OCI-M2 (cell line): ENCODE data around the gene PHLDA2.

Experiments
- DNase-seq: peaks from one replicate; lab custom pipeline; 2025; ENCODE audit not compliant: unreplicated experiment; lab: John Stamatoyannopoulos, UW

The PHLDA2 gene

DNA sequence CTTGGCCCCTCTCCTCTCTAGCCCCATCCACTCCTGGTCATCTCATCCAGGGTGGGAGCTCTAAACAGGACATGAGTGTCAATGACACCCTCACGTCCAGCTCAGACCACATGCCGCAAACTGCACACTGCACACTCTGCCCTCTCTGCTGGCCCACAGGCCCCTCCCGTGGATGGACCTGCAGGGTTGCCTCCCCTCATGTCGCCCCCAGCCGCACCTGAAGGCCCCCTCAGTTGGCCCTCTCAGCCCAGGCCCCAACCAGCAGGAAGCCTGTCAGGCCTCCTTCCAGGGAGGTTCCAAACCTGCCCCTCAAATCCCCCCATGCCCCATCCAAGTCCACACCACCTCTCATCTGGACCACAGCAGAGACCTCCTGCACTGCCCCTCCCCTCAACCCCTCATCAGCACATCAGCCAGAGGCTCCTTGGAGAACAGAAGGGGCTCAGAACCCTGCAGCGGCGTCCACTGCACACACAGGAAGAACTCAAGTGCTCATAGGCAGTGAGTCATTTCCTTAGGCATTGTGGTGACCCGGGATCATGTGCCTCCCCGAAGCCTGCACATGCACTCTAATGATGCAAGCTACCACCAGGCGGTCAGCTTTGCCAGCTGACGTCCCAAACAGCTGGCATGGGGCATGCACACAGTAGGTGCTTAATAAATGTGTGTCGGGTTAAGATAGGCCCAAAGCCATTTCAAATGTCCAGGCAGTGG lies 30.7 kb downstream of the PHLDA2 start:
- no peak for DNase-seq

DNA sequence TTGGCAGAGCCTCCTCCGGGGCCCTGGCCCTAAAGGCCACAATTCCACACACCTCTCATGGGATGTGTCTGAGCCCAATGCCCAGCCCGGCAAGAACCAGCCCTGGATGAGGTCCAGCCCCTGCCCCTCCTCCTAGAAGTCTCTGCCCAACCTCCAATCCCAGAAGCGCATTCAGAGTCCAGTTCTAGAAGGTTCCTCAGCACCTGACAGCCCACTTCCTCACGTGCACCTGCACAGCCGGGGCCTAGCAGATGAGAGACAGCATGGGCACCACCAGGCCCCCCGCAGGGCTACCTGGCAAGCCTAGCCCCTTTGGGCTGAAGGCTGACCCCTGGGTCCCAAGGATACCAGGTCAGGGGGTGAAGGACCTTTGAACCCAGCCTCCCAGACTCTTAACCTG lies 32.2 kb downstream of the PHLDA2 start:
- DNase-seq = no peak

DNA sequence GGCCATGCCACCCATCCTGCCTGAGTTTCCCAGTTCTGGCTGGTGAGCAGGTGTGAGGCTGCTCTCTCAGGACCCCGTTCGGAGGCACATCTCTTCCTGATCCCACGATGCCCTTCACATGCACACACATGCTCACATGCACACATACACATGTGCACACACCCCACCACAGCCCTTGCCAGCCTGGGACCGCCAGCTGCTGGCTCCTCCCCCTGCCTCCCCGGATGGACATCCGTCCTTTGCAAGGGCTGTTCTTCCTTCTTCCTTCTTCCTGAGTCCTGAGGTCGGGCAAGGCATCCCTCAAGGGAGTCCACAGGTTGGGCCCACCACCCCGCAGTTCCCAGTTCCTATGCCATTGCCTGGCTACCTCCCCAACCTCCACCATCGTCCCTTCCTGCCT lies 33.2 kb downstream of the PHLDA2 start:
- DNase-seq = no peak

DNA sequence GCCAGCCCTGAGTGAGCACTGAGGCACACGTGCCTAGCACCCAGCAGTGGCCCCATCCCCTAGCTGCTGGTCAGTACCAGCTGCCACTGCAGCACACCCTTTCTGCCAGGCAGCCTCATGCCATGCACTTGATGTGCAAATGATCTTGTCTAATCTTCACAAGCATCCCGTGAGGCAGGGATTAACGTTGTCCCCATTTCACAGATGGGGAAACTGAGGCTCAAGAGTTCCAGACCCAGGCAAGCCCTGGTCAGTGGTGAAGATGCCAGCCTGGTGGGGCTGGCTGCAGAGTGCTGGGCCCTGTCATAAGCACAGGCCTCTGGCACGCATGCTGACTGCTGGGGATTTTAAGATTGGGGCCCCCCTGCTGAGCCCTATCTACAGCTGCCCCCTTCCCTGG lies 35.3 kb downstream of the PHLDA2 start:
- DNase-seq = no peak

DNA sequence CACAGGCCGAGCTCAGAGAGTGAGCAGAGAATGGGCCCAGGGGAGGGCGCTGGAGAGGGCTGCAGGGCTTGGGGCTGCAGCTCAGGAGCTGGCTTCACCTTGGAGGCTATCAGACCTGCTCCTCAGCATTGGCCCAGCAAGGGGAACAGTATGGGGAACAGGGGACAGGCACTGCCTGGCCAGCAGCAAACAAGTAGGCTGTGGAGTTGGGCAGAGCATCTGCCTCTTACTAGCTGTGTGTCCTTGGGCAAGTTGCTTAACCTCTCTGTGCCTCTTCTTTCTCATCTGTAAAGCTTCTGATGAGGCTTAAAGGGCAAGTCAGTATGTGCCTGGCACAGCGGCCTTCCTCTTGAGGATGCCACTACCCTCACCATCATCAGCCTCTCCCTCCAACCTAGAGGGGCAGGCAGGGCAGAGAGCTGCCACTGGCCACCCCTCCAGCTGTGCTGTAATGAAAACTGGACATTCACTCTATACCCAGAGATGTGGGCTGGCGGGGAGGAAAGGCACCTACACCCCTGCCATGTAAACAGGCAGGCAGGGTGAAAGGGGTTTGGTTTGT lies 36.2 kb downstream of the PHLDA2 start:
- no peak for DNase-seq

DNA sequence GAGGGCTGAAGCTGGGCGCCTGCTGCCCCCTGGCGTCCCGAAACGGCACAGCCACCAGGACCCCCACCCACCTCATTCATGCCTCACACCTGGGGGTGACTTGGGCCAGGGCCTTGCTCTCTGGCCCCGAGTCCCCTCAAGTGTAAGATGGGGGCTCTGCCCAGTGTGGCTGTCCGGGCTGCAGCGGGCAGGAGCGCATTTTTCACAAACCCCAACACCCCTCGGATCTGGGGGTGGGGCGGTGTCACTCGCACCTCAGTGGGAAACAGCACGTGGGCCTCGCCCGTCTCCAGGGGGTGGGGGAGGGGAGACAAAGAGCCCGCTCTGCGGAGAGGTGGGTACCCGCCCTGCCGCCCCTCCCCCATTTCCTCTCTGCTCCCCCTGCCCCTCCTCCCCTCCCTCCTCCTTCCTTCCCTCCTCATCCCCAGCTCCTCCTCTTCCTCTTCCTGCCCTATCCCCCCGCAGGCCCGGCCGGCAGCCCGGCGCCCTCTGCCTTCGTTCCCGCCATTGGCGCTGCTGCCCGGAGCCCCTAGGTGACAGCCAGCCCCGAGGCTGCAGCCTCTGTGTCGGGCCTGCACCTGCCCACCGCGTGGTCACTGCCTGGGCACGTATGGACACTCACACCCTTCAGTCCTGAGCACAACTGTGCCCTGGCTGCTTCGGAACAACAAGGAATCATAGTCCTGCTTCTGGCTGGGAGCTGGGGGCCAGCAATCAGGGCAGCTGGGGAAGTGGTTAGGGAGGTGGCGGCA lies 36.8 kb downstream of the PHLDA2 start:
- peak; percentile 33 for DNase-seq

DNA sequence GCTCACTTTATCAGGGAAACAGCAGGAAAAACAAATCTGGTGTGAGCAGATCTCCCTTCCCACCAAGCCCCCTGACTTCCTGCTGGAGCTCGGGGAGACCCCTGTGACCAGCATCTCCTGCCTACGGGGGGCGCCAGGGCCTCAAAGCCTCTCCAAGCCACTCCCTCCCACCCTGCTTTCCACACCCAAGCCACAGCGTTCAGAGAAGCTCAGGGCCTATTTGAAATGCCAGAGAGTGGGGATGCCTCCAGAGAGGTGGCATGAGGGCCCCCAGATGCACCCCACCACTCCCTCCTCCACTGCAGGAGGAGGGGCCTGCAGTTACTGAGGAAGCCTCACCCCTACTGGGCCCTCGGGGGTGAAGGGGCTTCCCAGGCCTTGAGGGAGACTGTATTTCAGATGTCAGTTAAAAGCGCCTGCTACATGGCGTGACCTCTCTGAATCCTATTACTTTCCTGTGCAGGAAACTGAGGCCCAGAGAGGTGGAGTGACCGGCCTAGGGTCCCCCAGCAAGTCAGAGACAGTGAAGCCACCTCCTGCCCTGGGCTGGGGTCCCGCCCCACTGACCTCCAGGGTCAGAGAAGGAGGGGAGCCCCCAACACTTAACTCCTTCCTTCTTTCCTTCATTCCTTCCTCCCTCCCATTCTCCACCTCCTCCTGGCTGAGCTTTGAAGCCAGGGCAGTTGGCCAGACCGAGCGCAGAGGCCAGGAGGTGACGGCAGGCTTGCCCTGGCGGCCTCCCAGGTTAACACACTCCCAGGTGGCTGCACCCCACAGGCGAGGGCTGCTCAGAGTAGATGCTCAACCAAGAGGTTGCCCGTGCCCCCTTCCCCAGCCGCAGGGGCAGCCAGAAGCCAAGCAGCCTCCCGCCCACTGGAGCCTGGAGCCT lies 37.6 kb downstream of the PHLDA2 start:
- DNase-seq = no peak

DNA sequence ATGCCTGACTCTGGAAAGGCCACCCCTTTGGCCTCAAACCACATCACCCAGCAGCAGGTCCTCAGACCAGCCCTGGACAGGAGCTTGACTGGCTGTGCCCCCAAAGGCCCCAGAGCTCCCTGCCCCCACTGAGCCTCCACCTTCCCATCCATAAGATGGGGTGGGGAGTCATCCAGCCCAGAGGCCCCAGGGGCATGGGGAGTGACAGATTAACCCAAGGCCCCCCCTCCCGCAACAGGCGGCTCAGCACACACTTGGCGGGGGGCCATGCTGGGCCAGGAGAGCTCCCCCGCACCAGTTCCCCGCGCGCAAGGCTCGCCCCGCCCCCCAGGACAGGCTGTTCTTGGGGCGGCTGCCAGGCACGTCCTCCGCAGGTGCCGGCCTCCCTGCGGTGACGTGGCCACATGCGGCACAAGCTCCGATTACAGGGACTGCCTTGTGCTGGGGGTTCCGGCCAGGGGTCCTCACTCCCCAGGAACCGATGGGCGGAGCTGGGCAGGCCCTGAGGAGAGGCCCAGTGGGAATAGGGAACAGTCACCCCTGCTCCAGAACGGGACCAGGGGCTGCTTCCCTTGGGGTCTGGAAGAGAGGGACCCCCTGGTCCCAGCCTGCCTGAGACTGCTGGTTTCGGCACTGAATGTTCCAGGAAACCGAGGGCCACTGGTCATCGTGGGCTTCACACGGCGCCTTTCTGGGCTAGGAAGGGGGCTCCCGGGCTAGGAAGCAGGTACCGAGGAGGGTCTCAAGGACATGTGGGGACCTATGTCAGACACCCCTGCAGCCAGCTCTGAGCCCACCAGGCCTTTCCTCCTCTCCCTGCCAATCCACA lies 38.5 kb downstream of the PHLDA2 start:
- DNase-seq = no peak

DNA sequence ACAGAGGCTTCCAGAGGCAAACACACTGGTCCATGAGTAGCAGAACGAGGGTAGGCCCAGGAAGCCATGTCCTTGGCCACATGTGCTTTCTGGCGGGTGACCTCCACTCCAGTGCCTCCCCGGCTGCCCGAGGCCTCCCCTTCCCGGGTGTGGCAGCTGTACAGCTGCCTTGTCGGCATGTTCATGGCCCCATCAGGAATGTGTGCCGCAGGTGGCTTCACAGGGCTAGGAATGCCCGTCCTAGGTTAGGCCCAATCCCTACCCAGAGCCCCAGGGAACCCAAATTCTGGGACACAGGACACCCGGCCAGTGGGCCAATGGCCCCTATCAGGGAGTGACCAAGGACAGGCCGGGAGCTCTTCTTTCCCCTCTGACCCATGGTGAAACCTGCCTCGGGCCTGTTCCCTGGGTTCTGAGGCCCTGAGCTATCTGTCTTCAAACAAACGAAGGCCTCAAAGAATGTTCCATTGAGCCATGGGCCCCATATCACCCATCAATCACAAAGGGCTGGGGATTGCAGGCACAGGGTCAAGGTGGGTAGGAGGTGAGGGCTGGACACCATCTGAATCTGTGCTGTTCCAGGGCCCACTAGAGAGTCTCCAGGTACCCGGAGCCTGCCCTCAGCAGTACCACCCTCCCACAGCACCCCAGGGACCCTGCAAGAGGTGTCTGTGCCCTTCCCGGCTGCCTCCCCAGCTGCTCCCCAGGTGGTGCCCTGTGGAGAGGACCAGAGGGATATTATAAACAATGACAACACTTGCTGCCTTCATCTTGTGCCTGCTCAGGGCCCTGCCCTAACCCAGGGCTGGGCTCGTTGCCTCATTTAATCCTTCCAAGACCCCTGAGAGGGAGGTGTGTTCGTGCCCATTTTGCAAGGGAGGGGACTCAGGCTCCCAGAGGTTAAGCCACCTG lies 39.6 kb downstream of the PHLDA2 start:
- no peak for DNase-seq

DNA sequence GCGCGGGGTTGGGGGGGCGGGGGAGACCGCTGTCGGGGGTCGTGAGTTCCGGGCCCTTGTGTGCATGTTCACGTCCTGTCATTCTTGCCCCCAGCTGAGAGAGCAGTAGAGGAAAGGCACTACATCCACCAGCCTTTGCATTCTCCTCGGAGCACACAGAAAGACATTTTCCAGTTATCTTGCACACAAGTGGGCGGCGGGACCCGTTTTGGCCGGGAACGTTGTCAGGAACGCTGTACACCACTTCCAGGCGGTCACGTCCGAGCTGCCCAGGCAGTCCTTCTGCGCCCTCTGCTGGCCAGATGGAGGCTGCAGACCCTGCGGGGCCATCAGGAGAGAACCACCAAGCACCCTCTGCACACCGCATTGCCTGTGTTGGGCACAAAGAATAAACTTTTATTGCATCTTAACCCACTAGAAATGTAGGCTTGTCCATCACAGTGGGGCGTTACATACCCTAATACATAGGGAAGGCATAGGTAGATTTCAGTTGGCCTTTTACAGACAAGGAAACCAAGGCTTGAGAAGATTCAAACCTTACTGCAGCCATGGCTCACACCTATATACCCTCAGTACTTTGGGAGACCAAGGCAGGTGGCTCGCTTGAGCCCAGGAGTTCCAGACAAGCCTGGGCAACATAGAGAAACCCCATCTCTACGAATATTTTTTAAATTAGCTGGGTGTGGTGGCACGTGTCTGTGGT lies 40.8 kb downstream of the PHLDA2 start:
- peak; percentile 15 for DNase-seq

DNA sequence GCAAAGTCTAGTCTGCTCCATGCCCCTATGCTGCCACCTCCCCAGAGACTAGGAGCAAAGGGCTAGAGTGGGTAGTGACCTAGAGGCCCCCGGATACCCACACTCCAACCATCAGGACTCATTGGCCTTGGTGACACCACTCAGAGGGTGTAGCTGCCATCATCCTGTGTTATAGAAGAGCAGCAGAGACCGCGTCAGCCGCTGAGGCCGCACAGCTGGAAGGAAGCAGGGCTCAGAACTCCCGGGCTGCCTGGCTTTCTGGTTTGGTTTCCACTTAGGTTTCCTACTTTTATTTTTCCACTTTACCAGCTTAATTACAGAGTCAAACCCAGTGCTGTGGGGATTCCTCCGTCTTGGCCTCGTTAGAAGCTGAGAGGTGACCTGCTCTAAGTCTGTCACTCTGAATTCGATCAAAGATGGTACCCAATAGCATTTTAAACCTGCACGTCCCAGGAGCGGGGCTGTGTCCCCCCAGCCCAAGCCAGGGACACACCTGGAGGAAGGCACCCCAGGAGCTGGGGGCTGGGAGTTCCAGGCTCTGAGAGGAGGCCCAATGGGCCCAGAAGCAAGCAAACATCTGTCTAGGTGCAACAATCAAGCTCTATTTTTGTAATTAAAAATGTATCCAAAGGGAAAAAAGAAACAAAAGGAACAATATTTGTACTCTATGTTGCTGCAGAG lies 41.6 kb downstream of the PHLDA2 start:
- DNase-seq = no peak

DNA sequence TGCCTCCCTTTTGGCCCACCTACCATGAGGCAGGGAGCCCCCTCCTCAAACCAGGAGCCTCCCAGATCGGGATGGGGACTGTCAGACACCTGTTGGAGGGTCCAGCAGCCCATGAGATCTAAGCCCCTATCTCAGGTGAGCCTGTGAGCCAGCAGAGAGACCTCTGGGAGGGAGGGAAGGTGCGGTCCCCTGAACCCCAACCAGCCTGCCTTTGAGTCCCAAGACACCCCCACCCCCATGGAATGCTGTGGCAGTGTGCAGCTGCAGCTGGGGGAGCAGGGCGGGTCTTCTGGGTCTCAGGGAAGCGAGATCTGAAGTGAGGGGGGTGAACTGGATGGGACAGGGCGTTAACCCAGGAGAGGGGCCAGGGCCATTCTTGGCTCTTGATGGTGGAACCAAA lies 42.3 kb downstream of the PHLDA2 start:
- no peak for DNase-seq

DNA sequence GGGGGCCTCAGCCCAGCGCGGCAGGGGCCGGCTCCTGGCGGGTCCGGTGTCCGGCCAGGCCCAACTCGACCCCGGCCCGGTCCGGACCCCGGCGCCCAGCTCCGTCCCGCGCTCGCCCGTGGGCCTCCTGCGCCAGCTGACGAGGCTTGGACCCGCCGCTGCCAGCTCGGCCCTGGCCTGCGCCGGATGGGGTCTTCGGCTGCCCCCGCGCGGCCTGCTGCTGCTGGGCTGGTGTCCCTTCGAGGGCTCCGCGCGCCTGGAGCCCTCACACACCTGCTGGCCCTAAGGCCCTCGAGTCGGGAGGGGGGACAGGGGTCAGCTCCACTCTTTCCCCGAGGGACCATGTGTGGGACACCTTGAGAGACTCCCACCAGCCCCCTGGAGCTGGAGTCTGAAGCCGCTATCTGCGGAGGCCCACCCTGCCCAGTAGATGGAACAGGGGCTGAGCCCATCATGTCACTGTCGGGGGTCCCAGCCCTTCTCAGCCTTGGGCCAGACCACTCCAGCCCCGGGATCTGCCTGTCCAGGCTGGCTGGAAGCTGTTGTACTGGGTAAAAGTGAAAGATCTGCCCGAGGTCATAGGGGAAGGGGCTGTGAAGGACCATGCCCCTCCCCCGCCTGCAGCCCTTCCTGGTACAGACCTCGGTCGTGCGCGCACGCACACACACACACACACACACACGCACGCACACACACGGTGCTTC lies 42.9 kb downstream of the PHLDA2 start:
- DNase-seq = no peak

DNA sequence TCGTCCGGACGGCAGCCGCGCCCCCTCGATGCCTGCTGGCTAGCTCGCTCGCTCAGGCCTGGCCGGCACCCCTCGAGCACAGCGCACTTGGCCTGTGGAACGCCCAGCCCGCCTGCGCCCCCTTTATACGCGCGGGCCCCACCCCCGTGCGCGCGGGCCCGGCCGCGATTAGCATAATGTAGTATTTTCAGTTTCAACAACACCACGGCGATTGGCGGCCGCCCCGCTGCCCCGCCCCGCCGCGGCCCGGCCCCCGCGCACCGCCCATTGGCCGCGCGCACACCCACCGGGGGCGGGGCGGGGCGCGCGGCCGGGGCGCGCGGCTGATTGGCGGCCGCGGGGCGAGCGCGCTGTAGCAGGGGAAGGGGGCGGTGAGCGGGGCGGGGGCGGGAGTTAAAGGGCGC lies 43.5 kb downstream of the PHLDA2 start, which contains the start of gene CDKN1C:
Gene CDKN1C (minus strand): TSS at position 98 of the 404 bp plus-strand sequence. CDS start 319 bp downstream, outside the sequence.
- no peak for DNase-seq

DNA sequence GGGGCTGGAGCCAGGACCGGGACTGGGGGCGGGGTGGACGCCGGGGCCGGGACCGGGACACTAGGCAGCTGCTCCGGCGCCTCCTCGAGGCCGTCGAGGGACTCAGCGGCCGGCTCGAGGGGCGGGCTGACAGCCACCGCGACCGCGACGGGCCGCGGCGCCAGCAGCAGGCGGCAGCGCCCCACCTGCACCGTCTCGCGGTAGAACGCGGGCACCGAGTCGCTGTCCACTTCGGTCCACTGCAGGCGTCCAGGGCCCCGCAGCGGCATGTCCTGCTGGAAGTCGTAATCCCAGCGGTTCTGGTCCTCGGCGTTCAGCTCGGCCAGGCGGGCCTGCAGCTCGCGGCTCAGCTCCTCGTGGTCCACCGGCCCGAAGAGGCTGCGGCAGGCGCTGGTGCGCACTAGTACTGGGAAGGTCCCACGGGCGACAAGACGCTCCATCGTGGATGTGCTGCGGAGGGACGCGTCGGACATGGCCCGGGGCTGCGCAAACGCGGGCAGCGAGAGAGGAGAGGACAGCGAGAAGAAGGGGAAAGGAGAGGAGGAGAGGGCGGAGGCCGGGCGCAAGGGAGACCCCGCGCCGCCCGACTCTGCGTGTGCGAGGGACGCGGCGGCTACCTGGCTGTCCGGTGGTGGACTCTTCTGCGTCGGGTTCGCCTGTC lies 44.1 kb downstream of the PHLDA2 start:
- no peak for DNase-seq

DNA sequence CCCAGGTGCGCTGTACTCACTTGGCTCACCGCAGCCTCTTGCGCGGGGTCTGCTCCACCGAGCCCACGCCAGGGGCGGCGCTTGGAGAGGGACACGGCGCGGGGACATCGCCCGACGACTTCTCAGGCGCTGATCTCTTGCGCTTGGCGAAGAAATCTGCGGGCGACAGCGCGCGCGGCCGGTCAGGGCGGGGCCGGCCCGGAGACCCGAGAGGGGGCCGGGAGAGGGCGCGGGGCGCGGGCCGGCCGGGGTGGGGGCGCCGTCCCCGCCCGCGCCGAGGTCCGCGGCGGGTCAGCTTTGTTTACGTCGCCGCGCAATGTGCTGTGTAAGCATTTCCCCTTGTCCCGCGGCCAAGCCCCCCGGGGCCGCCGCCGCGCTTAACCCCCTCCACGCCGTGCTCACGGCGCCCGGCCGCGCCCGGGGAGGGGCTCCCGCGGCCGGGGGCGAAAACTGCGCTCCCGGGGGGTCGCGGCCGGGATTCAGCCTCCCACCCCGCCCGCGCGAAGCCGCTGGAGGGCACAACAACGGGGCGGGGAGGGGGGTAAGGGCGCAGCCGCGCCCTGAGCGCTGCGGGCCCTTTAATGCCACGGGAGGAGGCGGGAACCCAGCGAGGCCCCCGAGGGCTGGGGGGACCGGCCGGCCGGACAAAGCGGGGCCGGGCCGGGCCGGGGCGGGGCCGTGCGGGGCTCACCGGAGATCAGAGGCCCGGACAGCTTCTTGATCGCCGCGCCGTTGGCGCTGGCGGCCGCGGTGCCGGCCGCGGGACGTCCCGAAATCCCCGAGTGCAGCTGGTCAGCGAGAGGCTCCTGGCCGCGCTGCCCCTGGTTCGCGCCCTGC lies 45.0 kb downstream of the PHLDA2 start:
- DNase-seq = no peak
